Globus pallidus (tissue), 1 donor: ENCODE results near the gene CHMP6.
A peak's percentile ranks its signal among the peaks of the same experiment; 100 is the strongest.

ENCODE experiments used
- DNase-seq: peaks from one replicate; pipeline ENCODE4 v3.0.0-alpha.2; 2015; ENCODE audit warnings: low spot score

The CHMP6 gene

DNA sequence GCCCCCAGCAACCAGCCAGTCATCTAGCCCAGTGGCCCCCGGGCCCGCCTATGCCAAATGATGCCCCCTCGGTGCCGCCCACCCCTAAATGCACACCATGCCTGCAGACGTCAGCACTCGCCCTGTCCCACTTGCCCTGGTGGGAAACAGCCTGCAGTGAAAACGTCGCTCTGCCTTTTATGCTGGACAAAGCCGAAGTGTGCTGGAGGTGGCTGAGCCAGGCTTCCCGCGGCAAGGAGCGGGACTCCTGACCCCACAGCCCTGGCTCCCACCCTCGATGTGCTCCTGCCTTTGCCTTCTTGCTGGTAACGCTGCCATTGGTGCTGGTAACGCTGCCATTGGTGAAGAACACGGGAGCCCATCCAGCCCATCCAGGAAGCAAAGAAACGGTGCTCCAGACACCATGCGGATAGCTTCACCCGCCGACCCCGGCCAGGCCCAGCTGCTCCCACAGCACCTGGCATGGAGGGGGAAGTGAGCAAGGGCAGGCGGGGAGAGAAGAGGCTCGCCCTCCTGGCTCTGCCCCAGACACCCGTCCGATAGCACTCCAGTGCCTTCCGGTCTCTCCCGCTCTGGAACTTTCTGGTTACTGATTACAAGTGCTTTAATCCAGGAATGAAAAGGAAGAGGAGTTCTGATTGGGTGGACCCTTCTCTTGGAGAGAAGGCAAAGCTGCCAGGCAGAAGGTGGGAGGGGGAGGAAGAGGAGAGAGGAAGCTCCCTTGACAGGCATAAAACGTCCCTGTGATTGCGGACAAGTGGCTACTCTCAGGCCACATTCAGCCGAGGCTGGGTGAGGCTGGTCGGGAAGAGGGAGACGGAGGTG lies 39.3 kb downstream of the CHMP6 start:
- DNase-seq: no peak

GRCh38 chr17:81031566-81032550 lies 40.2 kb downstream of the CHMP6 start:
- no peak for DNase-seq

DNA sequence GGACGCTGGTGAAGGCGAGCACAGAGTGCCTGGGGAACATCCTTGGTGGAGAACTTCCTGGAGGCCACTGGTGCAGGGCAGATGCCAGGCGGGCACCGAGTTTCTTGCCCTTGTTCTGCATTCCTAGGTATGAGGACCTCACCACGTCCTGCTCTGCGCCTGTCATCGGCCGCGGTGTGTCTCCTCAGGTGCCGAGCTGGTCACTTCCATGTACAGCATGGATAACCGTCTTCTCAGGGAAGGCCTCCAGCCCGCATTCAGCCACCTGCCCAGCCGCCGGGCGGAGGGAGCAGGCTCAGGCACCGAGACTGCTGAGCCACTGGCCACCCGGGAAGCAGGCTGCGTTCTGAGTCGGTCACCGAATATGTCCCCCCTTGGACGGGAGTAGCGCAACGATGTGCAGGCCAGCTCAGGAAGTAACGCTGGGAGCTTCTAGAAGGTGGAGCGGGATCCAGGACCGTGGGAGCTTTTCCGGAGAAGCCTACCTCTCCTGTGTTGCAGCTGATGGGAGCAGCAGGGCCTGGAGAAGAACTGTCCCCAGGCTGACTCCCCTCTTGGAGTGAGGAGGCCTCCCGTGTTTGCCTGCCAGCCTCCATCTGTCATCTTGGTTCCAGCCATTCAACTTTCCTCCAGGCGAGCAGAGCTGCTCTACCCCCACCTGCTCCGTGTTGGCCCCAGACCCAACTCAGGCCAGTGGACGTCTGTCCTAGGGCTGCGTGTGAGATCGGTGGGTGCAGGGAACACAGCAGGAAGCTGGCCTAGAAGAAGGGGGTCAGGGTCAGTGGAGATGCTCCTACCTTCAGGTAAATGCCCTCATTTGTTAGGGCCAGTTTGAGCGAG lies 41.2 kb downstream of the CHMP6 start:
- DNase-seq: no peak

DNA sequence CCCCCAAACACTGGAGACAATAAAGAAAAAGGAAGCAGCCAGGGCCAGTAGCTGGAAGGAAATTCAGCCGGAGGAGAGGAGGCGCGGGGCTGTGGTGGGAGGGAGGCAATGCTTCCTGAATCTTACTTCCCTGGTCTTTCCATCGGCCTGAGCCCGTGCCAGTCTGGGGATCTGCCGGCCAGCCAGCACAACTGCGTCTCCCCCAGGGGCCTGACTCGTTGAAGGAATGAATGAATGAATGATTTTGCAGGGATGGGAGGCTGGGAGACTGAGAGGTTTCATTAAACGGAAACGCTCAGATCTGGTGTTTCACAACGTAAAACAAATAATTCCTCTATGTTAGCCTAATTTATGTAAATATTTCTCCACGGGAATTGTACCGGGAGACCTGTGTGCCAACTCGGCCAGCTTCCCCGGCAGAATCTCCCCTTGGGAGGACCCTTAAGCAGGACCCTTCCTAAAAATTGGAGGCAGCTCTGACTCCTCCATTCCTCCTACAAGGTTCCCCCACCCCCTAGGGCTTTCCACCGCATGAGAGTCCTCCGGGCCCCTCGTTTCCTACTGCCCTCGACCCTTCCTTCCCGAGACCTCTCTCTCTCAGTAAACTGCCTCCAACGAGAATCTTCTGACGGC lies 42.0 kb downstream of the CHMP6 start:
- no peak for DNase-seq

DNA sequence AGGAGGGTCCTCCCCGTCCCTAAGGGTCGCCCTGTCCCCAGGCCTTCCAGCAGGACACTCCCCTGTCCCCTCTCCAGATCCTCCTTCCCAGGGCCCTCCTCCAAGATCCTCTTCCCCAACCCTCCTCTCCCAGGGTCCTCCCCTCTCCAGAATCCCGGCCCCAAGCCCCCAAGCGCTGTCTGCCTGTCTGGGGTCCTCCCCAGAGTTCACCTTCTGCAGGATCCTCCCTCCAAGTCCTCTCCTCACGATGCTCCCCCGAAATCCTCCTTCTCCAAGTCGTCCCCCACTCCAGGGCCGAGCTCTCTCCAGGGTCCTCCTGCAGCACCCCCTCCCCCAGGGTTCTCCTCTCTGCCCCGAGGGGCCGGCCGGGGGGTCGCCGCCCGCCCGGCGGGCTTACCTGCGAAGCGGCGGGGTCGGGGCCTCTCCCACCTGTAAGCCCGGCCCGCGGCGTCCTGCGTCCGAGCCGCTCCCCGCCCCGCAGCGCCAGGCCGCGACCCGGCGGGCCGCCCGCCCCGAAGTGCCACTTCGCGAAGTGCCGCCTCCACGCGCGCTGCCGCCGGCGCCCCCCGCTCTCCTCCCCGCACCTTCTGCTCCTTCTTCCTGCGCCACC lies 42.6 kb downstream of the CHMP6 start:
- DNase-seq: no peak

- DNase-seq: peak; percentile 96
Measured at GRCh38 chr17:81034779-81035520, 43.3 kb downstream of the CHMP6 start, which contains the start of gene BAIAP2. TSS of gene BAIAP2 (plus strand) at chr17:81035151. CDS start at chr17:81035255, 104 bp downstream.

DNA sequence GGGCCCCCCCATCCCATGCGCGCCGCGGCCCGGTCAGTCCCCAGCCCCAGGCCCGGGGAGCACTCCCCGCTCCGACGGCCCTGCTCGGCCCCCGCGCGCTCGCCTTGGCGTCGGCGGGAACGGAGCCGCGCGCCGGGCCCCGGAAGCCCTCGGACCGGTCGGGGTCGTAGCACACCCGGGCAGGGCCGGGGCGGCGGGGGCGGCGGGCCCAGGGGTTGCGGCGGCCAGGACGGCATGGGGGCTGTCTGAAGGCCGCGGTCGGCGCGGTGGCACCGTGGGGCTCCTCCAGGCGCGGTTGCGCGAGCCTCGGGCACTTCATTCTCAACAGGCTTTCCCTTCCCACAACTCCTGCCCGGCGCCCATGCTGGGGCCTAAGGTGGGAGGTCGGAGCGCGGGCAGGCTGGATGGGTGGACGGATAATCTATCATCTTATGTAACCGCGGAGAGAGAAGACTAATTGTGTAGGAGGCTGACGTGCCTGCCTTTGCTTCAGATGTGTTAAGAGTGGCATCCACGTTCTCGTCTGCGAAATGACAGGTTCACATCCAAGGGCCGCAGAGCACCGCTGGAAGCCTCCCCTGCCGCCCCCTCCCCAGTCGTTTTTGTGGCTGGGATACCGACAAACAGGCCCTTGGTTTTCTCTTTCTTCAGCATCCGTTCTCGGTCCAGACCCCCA lies 44.0 kb downstream of the CHMP6 start:
- no peak for DNase-seq

DNA sequence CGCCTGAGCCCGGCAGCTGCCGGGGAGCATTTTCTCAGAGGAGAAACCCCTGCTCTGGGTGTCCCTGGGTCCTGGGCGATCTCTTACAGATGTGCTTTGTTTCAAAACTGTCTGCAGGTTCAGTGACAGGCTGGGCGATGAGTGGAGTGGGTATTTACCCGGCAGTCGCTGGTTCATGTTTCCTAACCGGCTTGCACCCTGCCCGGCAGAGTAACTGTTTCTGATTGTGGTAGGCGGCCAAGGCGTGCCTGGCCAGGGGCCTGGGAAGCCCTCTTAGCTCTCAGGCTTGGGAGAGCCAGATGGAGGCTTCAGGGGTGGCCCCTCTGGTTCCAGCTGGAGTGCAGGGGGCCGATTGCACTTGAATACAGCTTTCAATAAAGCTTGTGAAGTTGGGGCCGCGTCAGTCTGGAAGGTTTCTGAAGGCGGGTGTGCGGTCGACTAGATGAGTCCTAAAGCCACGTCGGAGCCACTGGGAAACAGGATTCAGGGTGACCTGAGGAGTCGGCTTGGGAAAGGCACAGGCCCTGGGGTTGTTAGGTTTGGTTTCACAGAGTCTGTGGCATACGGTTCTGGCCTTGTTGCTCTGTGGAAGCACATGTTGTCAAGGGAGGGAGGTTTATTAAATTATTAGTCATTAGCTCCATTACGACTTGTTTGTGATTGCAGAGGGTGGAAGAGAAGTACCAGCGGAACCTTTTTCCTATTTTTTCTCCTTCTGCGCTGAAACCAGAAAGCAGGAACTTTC lies 44.7 kb downstream of the CHMP6 start:
- no peak for DNase-seq

DNA sequence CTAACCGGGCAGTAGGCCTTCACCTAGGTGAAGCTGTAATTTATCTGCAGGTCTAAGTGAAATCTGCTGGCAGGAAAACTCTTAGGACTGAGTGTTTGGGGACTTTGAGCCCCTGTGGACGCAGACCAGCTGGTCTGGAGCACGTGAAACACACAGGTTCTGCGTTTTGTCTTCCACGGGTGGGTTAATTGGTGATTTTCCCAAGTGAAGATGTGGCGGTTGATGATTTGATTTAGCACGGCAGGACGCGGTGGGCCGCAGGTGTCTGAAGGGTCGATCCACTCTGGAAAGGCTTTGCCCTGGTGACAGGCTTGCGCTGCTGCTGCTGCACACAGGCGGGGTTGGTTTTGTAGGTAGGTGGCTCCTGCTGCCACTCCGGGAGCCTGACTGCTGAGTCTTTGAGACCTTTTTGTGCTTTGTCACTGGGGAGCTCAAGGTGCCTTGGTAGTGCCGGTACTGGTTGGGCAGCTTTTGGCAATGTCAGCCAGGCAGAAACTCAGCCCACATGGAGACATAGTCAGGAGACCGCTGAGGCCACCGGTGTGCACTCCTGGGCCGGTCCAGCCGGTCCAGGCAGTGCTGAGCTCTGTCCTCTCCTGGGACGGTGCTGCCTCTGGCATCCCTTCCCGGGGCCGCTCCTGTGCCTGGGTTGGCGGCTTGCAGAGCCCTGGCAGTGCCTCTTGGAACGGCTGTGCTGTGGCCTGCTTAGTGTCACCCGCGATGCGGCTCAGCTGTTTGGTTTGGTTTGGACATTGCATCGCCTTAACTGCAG lies 45.6 kb downstream of the CHMP6 start:
- no peak for DNase-seq

DNA sequence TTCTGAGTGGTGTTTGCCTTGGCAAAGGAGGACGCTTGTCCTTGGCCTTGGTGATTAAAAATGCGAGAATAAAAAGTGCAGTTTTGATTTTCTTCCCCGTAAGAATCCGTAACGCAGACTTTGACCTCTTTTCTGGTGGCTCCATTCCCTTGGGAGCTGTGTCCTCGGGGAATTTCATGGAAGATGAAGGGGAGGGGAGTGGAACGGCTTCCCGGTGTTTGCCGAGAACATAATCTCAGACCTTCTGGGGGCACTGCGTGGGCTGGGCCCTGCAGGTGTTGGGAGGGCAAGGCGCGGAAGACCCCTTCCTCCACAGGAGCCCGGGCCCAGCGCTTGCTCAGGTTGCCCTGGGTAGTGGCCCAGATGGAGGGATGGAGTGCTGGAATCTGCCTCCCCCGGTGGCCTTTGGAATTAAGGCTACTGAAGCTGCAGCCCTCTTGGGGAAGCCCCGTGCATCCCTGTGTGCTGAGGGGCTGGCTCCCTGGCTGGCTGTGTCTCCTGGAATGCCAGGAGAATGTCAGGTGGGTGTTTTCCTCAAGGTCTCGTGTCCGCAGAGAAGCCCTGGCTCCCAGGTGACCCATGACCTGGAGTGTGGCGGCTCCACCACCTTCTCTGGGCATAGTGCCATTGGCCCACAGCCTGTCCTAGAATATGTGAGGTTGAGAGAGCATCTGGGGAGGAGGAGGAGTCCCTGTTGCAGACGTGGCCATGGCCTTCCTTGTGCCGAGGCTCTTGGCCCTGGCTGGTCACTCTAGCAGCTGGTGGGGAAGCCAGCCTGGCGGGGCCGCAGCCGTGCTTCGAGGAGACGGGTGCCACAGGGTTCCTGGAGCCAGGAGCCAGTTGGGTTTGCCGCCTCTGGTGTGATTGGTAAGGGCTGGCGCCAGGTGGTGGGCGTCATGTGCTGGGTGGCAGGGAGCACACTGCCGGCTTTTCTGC lies 46.4 kb downstream of the CHMP6 start:
- DNase-seq: no peak

- DNase-seq: no peak
Measured at GRCh38 chr17:81039096-81039495, 47.5 kb downstream of the CHMP6 start.

DNA sequence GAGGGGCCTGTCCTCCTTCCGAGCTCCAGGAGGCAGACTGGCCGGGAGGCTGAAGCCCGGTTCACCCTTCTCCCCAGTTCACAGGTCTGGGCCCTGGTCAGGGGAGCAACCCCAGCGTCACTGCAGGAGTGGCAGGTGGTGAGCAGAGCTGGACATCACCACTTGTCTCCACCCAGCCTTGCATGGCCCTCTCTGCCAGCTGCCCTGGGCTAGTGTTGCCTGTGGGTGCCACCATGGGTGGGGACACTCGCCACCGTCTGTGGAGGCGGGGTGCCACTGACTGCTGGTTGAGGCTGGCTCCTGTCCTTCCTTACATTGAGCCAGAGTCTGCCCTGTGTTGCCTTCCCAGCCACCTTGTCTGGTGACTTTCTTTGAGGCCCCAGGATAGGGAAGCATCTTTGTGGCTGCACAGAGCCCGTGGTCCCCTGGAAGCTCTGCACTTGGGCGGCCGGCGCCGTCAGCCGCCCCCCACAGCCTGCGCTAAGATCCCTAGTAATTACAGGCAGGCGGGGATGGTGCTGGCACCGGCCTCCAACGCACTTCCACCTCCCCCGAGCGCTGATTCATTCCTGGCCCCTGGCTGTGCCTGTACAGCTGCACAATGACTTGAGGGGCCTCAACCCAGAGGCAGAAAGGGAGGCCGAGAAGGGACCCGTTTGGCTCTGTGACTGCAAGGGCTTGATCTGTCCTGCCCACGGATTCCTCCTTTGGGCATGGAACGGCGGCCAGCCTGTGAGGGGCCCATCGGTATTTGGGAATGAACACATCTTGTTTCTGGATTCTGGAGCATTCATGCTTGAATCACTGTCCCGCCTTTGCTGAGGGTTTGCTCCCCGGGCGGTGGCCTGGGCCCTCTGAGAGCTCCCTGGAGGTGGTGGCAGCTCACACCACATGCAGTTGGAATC lies 48.5 kb downstream of the CHMP6 start:
- DNase-seq: no peak

- DNase-seq: no peak
Measured at GRCh38 chr17:81040791-81041337, 49.2 kb downstream of the CHMP6 start.

DNA sequence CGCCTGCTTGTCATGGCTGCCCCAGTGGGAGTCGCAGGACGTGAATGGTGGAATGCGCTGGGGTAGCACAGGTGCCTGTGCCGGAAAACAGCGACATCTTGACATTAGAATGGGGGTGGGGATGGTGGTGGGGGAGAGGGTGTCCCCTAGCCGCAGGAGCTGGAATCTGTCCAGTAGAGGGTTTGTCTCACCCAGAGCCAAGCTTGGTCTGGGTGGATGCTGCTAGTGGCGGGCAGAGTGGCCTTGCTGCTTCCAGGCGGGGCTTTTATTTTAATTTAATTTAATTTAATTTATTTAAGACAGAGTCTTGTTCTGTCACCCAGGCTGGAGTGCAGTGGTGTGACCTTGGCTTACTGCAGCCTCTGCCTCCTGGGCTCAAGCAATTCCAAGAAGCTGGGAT lies 51.0 kb downstream of the CHMP6 start:
- no peak for DNase-seq

- no peak for DNase-seq
Measured at GRCh38 chr17:81043319-81043724, 51.7 kb downstream of the CHMP6 start.
